ENCODE results near the gene KPNA4.
"Not testable (repeated sequence)": the region's sequence is repeated elsewhere in the genome, so short reads cannot be mapped to it uniquely, and the experiment has no call there.

KPNA4 gene

DNA sequence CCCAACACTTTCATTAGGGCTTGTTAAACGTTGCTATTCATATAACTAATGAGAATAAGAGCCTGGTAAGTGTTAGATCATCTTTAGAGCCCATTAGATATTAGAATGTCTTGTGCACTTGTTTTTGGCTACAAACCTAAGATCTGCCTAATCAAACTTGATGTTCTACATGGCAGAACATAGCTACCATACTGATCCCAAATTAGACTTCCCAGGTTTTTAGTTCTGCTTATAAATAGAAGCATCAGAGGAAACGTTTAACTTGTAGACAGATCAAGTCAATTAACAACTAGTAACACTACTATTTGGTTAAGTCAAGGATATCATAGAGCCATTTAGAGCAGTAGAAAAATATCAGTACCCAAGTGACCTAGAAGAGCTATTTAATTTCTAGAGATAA, 11.7 kb upstream of the KPNA4 start:
- Histone ChIP-seq H3K79me1 (ENCODE audit: low read length) (no peaks in the 10 kb centered on the region), H2BK15ac (replicated peaks; ENCODE audit: low read depth) (no peak overlapping the region), H3K4ac (ENCODE audit: low read depth, low read length) (no peak overlapping the region), H3K79me2 (ENCODE audit: control insufficient read depth, insufficient read depth, low read length) (no peaks in the 10 kb centered on the region), H2AK5ac (ENCODE audit: low read length) (no peak overlapping the region), H3K23ac (ENCODE audit: low read length) (no peak overlapping the region), H3K18ac (ENCODE audit: low read length) (no peak overlapping the region), H3K4me1 (ENCODE audit: control insufficient read depth, low read depth, low read length) (no peaks in the 10 kb centered on the region), H2BK5ac (ENCODE audit: low read length) (no peak overlapping the region), H4K8ac (ENCODE audit: low read depth, low read length) (no peak overlapping the region), H3K56ac (ENCODE audit: low read length) (no peak overlapping the region), H3K4me3 (ENCODE audit: low read length) (no peak overlapping the region), H2BK120ac (ENCODE audit: low read depth, low read length) (no peak overlapping the region), H3K27me3 (ENCODE audit: insufficient read depth, low read length, poor library complexity) (no peaks in the 10 kb centered on the region), H3K9ac (ENCODE audit: low read length) (no peak overlapping the region), H4K5ac (ENCODE audit: low read length) (no peak overlapping the region), H3K36me3 (ENCODE audit: control insufficient read depth, insufficient read depth, low read length) (no peaks in the 10 kb centered on the region), H3K4me2 (ENCODE audit: low read length) (no peak overlapping the region), H3K27ac (ENCODE audit: low read depth, low read length) (no peak overlapping the region)
- DNase-seq, result no peak
- no CpG with 5 or more reads among the region's 2 CpGs for WGBS (ENCODE audit: extremely low coverage, insufficient coverage, low lambda C conversion rate)

DNA sequence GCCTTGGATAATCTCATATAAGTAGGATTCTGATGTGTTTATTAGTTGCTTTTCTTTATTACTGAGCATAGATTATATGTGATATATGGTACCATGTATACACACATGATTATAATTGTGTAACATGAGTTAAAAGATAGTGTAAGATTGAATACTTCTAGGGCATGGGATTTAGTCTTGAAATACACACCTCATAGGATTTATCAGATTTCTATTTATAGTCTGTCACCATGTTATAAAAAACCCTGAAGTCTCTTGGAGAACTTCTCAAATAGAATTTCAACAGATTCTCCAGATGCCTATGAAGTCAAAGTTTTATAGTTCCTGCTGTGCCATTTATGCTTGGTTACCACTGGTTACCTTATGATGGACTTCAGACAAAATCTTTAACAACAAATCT, 11.2 kb upstream of the KPNA4 start:
- Histone ChIP-seq H4K8ac (ENCODE audit: low read depth, low read length) (no peak overlapping the region), H3K27me3 (ENCODE audit: insufficient read depth, low read length, poor library complexity) (no peaks in the 10 kb centered on the region), H3K4ac (ENCODE audit: low read depth, low read length) (no peak overlapping the region), H3K23ac (ENCODE audit: low read length) (no peak overlapping the region), H2BK15ac (replicated peaks; ENCODE audit: low read depth) (no peak overlapping the region), H4K5ac (ENCODE audit: low read length) (no peak overlapping the region), H2BK120ac (ENCODE audit: low read depth, low read length) (no peak overlapping the region), H3K4me3 (ENCODE audit: low read length) (no peak overlapping the region), H3K27ac (ENCODE audit: low read depth, low read length) (no peak overlapping the region), H3K36me3 (ENCODE audit: control insufficient read depth, insufficient read depth, low read length) (no peaks in the 10 kb centered on the region), H3K4me2 (ENCODE audit: low read length) (no peak overlapping the region), H3K9ac (ENCODE audit: low read length) (no peak overlapping the region), H2BK5ac (ENCODE audit: low read length) (no peak overlapping the region), H3K18ac (ENCODE audit: low read length) (no peak overlapping the region), H2AK5ac (ENCODE audit: low read length) (no peak overlapping the region), H3K79me1 (ENCODE audit: low read length) (no peaks in the 10 kb centered on the region), H3K4me1 (ENCODE audit: control insufficient read depth, low read depth, low read length) (no peaks in the 10 kb centered on the region), H3K56ac (ENCODE audit: low read length) (no peak overlapping the region), H3K79me2 (ENCODE audit: control insufficient read depth, insufficient read depth, low read length) (no peaks in the 10 kb centered on the region)
- no peak for DNase-seq

DNA sequence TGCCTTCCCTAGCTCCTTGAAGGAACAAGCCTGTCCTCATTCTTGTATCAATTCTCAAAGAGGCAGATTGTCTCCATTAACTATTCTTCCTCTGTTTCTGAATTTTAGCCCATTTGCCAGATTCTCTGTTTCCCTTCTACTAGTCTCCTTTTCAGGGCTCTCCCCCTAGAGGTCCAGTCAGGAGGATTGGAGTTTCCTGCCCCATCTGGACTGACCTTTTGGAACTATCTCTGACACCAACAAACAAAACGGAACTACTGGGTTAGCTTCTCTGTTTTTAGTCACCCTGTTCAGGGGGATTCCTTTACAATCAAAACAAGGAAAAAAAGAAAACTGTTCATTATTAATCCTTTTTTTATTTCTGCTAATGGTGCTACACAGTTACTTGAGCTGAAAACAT, 10.2 kb upstream of the KPNA4 start:
- H3K79me1 ChIP-seq (ENCODE audit: low read length), result no peaks in the 10 kb centered on the region
- no peaks in the 10 kb centered on the region for H3K79me2 ChIP-seq (ENCODE audit: control insufficient read depth, insufficient read depth, low read length)
- H3K36me3 ChIP-seq (ENCODE audit: control insufficient read depth, insufficient read depth, low read length), result no peaks in the 10 kb centered on the region
- no peak for DNase-seq
- H3K27me3 ChIP-seq (ENCODE audit: insufficient read depth, low read length, poor library complexity), result no peaks in the 10 kb centered on the region
- no peak overlapping the region for H3K18ac ChIP-seq (ENCODE audit: low read length)
- H3K56ac ChIP-seq (ENCODE audit: low read length), result no peak overlapping the region
- H3K4ac ChIP-seq (ENCODE audit: low read depth, low read length), result no peak overlapping the region
- no peak overlapping the region for H2BK15ac ChIP-seq (replicated peaks; ENCODE audit: low read depth)
- H4K5ac ChIP-seq (ENCODE audit: low read length), result no peak overlapping the region
- no peak overlapping the region for H3K4me3 ChIP-seq (ENCODE audit: low read length)
- no peaks in the 10 kb centered on the region for H3K4me1 ChIP-seq (ENCODE audit: control insufficient read depth, low read depth, low read length)
- no peak overlapping the region for H3K27ac ChIP-seq (ENCODE audit: low read depth, low read length)
- WGBS (ENCODE audit: extremely low coverage, insufficient coverage, low lambda C conversion rate), result no CpG with 5 or more reads among the region's 1 CpG
- H3K4me2 ChIP-seq (ENCODE audit: low read length), result no peak overlapping the region
- H3K9ac ChIP-seq (ENCODE audit: low read length), result no peak overlapping the region
- H2BK120ac ChIP-seq (ENCODE audit: low read depth, low read length), result no peak overlapping the region
- no peak overlapping the region for H2AK5ac ChIP-seq (ENCODE audit: low read length)
- no peak overlapping the region for H2BK5ac ChIP-seq (ENCODE audit: low read length)
- H4K8ac ChIP-seq (ENCODE audit: low read depth, low read length), result no peak overlapping the region
- no peak overlapping the region for H3K23ac ChIP-seq (ENCODE audit: low read length)

DNA sequence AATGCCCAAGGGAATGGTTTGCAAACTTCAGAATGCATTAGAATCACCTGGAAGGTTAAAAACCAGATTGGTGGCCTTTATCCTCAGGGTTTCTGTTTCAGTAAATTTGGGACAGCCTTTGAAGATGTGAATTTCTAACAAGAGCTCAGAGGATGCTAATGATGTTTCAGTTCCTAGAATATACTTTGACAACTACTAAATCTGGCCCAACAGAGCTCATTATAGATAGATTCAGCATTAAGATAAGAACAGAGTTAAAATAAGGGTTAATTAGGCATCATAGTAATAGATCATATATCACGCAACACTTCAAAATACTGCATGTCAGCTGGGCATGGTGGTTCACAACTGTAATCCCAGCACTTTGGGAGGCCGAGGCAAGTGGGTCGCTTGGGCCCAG, 9.3 kb upstream of the KPNA4 start:
- Histone ChIP-seq H3K79me2 (ENCODE audit: control insufficient read depth, insufficient read depth, low read length) (no peaks in the 10 kb centered on the region), H3K36me3 (ENCODE audit: control insufficient read depth, insufficient read depth, low read length) (no peaks in the 10 kb centered on the region), H2BK120ac (ENCODE audit: low read depth, low read length) (no peak overlapping the region), H3K4me1 (ENCODE audit: control insufficient read depth, low read depth, low read length) (no peaks in the 10 kb centered on the region), H3K4me3 (ENCODE audit: low read length) (no peak overlapping the region), H4K5ac (ENCODE audit: low read length) (no peak overlapping the region), H3K18ac (ENCODE audit: low read length) (no peak overlapping the region), H4K8ac (ENCODE audit: low read depth, low read length) (no peak overlapping the region), H2BK5ac (ENCODE audit: low read length) (no peak overlapping the region), H3K9ac (ENCODE audit: low read length) (no peak overlapping the region), H3K23ac (ENCODE audit: low read length) (no peak overlapping the region), H3K27me3 (ENCODE audit: insufficient read depth, low read length, poor library complexity) (no peaks in the 10 kb centered on the region), H3K56ac (ENCODE audit: low read length) (no peak overlapping the region), H3K4me2 (ENCODE audit: low read length) (no peak overlapping the region), H2BK15ac (replicated peaks; ENCODE audit: low read depth) (no peak overlapping the region), H3K4ac (ENCODE audit: low read depth, low read length) (no peak overlapping the region), H3K27ac (ENCODE audit: low read depth, low read length) (no peak overlapping the region), H2AK5ac (ENCODE audit: low read length) (no peak overlapping the region), H3K79me1 (ENCODE audit: low read length) (no peaks in the 10 kb centered on the region)
- DNase-seq, result no peak
- WGBS (ENCODE audit: extremely low coverage, insufficient coverage, low lambda C conversion rate), result no CpG with 5 or more reads among the region's 3 CpGs

DNA sequence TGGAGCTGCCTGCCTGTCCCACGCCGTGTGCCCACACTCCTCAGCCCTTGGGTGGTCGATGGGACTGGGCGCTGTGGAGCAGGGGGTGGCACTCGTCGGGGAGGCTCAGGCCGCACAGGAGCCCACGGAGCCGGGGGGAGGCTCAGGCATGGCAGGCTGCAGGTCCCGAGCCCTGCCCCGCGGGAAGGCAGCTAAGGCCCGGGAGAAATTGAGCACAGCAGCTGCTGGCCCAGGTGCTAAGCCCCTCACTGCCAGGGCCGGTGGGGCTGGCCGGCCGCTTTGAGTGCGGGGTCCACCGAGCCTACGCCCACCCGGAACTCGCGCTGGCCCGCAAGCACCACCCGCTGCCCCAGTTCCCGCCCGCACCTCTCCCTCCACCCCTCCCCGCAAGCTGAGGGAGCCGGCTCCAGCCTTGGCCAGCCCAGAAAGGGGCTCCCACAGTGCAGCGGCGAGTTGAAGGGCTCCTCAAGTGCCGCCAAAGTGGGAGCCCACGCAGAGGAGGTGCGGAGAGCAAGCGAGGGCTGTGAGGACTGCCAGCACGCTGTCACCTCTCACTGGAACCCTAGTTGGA, 8.7 kb upstream of the KPNA4 start:
- H3K4ac ChIP-seq (ENCODE audit: low read depth, low read length); H3K79me1 ChIP-seq (ENCODE audit: low read length); H3K27me3 ChIP-seq (ENCODE audit: insufficient read depth, low read length, poor library complexity); H3K79me2 ChIP-seq (ENCODE audit: control insufficient read depth, insufficient read depth, low read length); H3K9ac ChIP-seq (ENCODE audit: low read length); H3K18ac ChIP-seq (ENCODE audit: low read length); H2BK120ac ChIP-seq (ENCODE audit: low read depth, low read length); H2BK15ac ChIP-seq (replicated peaks; ENCODE audit: low read depth); H3K4me3 ChIP-seq (ENCODE audit: low read length); H3K36me3 ChIP-seq (ENCODE audit: control insufficient read depth, insufficient read depth, low read length); H3K23ac ChIP-seq (ENCODE audit: low read length); DNase-seq; H2BK5ac ChIP-seq (ENCODE audit: low read length); H2AK5ac ChIP-seq (ENCODE audit: low read length); H4K8ac ChIP-seq (ENCODE audit: low read depth, low read length); H3K4me1 ChIP-seq (ENCODE audit: control insufficient read depth, low read depth, low read length); H3K27ac ChIP-seq (ENCODE audit: low read depth, low read length); H3K4me2 ChIP-seq (ENCODE audit: low read length); H3K56ac ChIP-seq (ENCODE audit: low read length); H4K5ac ChIP-seq (ENCODE audit: low read length): not testable (repeated sequence)
- WGBS (ENCODE audit: extremely low coverage, insufficient coverage, low lambda C conversion rate), result no CpG with 5 or more reads among the region's 35 CpGs

DNA sequence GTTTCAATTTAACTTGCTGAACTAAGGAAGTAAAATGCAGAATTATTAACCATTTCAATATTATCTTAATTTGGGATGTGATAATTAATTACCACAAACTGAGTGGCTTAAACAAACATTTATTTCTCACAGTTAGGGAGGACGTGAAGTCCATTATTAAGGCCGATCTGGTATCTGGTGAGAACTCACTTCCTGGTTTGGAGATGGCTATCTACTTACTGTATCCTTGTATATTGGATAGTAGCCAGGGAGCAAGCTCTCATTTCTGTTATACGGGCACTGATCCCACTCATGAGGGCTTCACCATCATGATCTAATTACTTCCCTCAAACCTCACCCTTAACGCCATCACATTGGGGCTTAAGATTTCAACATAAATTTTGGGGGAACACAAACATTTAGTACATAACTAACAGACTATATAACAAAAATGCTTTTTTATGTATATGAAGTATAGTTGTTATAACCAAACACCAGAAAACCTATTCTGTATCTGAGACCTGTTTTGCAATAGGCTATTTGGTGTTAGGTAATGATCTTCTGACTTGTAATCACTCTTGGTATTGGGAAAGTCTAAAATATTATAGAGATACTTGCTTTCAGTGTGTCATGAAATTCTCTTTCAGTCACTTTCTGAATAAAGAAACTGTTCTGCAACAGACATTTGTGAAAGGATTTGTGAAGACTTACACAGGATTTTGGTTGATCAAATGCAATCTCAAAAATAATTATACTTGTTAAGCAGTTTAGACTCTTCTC, 4.7 kb upstream of the KPNA4 start:
- Histone ChIP-seq H3K4ac (ENCODE audit: low read depth, low read length) (no peak overlapping the region), H3K27ac (ENCODE audit: low read depth, low read length) (no peak overlapping the region), H3K36me3 (ENCODE audit: control insufficient read depth, insufficient read depth, low read length) (no peaks in the 10 kb centered on the region), H3K56ac (ENCODE audit: low read length) (no peak overlapping the region), H3K4me3 (ENCODE audit: low read length) (no peak overlapping the region), H4K5ac (ENCODE audit: low read length) (no peak overlapping the region), H2BK5ac (ENCODE audit: low read length) (no peak overlapping the region), H3K9ac (ENCODE audit: low read length) (no peak overlapping the region), H2BK15ac (replicated peaks; ENCODE audit: low read depth) (no peak overlapping the region), H3K79me2 (ENCODE audit: control insufficient read depth, insufficient read depth, low read length) (no peaks in the 10 kb centered on the region), H3K23ac (ENCODE audit: low read length) (no peak overlapping the region), H2BK120ac (ENCODE audit: low read depth, low read length) (no peak overlapping the region), H3K4me2 (ENCODE audit: low read length) (no peak overlapping the region), H4K8ac (ENCODE audit: low read depth, low read length) (no peak overlapping the region), H3K27me3 (ENCODE audit: insufficient read depth, low read length, poor library complexity) (no peaks in the 10 kb centered on the region), H3K4me1 (ENCODE audit: control insufficient read depth, low read depth, low read length) (no peaks in the 10 kb centered on the region), H3K18ac (ENCODE audit: low read length) (no peak overlapping the region), H2AK5ac (ENCODE audit: low read length) (no peak overlapping the region), H3K79me1 (ENCODE audit: low read length) (no peaks in the 10 kb centered on the region)
- no peak for DNase-seq
- WGBS (ENCODE audit: extremely low coverage, insufficient coverage, low lambda C conversion rate), result no CpG with 5 or more reads among the region's 4 CpGs
